Islet precursor cell (in vitro differentiated cells): Measurements from ENCODE around the gene HORMAD2.
"Not testable (repeated sequence)": the region's sequence is repeated elsewhere in the genome, so short reads cannot be mapped to it uniquely, and the experiment has no call there.

Experiments
- DNase-seq: peaks from one replicate; pipeline ENCODE4 v3.0.0-alpha.2; 2018

The HORMAD2 gene

DNA sequence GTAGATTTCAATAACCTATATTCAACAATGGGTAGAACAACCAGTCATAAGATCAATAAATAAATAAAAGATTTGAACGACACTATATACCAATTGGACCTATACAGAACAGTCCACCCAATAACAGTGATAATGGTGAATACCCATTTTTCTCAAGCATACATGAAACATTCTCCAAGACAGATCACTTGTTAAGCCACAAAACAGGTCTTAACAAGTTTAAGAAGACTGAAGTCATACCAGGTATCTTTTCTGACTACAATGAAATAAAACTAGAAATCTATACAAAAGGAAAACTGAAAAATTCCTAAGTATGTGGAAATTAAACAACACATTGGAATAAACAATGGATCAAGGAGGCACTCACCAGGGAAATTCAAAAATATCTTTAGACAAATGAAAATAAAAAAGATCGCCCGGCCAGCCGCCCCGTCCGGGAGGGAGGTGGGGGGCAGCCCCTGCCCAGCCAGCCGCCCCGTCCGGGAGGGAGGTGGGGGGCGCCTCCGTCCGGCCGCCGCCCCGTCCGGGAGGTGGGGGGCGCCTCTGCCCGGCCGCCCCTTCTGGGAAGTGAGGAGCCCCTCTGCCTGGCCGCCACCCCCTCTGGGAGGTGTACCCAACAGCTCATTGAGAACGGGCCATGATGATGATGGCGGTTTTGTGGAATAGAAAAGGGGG, 20.8 kb upstream of the HORMAD2 start:
- not testable (repeated sequence) for DNase-seq

DNA sequence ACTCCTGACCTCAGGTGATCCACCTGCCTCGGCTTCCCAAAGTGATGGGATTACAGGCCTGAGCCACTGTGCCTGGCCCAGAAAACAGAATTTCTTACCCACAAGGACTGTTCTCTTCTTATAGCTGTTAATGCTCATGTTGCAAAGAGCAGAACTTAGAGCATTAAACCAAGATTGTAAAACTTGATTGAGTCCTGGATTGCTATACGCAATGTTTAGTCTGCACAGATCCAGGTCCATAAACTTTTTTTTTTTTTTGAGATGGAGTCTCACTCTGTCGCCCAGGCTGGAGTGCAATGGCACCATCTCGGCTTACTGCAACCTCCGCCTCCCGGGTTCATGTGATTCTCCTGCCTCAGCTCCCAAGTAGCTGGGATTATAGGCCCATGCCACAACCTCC, 19.2 kb upstream of the HORMAD2 start:
- not testable (repeated sequence) for DNase-seq

DNA sequence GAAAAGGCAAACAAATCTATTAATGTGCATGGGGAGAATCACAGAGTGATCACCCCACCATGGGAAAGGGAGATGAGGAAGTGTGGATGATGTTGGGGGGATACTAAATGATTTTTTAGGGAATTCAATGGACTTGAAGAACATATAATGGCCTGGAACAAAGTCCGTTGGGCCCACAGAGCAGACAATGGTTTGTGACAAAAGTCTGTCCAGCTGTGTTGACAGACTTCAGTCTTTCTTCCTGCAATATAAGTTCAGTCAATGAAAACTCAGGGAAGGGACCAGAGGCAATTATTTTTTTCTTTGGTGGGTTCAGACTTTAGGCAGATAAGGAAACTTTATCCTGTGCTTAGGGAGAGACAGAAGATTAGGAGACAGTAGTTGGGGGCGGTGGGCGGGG, 18.0 kb upstream of the HORMAD2 start:
- no peak for DNase-seq

DNA sequence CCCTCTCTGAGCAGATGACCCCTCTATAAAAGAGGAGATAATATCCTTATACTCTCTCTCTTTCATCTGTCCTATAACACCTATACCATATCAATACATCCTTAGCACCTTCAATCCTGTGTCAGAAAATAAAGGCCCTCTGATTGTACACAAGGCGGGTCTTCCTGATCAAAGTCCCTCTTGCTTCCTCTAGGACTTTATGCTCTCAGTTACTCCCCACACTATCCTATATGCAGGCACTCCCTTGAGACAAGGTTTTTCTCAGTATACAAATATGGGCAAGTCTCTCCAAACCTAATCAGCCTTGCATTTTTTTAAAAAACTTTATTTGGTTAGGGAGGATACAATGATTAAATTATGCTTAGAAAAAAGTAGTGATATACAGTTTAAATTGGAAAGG, 17.3 kb upstream of the HORMAD2 start:
- no peak for DNase-seq

DNA sequence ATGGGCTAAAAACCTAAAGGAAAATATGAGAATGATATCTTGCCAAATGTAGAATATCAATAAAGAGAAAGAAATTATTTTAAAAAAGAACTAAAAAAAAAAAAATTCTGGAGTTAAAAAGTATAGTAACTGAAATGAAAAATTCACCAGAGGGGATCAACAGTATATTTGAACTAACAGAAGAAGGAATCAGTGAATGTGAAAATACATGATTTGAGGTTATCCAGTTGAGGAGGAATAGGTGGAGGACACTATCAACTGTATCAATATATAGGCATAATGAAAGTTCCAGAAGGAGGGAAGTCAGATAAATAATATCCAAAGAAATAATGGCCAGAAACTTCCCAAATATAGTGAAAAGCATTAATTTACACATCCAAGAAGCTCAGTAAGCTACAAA, 16.1 kb upstream of the HORMAD2 start:
- no peak for DNase-seq

DNA sequence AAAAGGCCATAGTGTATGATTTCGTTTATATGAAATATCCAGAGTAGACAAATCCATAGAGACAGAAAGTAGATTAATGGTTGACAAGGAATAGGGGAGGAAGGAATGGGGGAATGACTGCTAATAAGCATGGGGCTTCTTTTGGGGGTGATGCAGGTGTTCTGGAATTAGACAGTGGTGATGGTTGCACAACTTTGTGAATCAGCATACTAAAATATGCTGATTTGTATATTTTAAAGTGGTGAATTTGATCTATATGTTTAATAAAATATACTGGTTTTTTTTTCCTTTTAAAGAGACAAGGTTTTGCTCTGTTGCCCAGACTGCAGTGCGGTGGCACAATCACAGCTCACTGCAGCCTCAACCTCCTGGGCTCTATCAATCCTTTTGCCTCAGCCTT, 6.5 kb upstream of the HORMAD2 start:
- DNase-seq = no peak

DNA sequence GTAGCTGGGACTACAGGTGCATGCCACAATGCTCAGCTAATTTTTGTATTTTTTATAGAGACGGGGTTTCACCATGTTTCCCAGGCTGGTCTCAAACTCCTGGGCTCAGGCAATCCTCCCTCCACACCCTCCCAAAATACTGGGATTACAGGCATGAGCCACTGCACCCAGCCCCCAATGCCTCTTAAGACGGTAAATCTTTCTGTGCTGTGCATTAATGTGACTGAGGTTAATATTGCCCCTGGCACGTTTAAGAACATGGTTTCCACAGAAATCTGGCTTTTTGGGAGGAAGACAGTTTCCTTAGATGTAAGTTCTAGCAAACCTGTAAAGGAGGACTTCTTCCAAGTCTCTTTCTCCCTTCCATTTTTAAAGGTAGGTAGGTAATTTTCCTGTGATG, 6.1 kb upstream of the HORMAD2 start:
- DNase-seq = no peak

DNA sequence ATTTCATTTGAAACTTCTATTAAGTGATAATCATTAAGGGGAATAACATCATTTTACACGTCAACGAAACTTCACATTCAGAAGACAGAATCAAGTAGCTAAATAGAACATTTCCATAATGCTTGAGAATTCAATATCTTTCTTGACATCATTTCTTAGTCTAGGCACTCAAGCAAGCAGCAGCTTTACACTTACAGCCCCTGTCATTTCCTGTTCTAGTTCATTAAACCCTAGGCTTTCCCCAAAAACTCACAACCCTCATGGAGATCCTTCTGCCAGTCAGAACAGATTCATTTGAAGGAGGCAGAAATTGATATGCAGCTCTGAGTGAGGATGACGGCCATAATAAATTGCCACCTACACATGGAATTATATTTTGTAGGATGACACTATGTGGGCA, 5.3 kb upstream of the HORMAD2 start:
- no peak for DNase-seq

DNA sequence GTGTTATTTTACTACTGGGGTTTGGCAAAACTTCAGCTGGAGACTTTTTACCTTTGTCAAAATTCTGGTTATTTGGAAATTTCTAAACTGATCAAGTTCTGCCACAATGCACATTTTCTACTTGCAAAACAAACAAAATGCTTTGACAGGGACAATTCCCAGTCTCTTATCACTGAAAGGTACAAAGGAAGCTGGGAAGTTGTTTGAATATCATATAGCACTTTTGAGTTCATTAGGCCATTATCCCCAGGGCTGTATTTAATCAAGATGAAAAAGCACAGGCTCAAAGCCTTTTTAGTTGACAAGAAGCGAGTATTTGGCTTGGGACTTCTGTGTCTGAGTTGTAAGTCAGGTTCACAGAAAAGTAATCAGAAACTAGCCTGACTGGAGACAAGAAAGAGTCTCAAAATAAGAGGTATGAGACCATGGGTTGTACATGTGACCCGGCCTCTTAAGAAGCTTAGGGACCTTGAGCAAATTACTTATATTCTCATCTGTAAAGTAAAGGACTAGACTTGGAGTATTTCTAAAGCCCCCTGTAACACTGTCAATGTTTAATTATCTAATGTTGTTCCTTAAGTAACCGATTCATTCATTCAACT, 2.9 kb upstream of the HORMAD2 start:
- DNase-seq = no peak

DNA sequence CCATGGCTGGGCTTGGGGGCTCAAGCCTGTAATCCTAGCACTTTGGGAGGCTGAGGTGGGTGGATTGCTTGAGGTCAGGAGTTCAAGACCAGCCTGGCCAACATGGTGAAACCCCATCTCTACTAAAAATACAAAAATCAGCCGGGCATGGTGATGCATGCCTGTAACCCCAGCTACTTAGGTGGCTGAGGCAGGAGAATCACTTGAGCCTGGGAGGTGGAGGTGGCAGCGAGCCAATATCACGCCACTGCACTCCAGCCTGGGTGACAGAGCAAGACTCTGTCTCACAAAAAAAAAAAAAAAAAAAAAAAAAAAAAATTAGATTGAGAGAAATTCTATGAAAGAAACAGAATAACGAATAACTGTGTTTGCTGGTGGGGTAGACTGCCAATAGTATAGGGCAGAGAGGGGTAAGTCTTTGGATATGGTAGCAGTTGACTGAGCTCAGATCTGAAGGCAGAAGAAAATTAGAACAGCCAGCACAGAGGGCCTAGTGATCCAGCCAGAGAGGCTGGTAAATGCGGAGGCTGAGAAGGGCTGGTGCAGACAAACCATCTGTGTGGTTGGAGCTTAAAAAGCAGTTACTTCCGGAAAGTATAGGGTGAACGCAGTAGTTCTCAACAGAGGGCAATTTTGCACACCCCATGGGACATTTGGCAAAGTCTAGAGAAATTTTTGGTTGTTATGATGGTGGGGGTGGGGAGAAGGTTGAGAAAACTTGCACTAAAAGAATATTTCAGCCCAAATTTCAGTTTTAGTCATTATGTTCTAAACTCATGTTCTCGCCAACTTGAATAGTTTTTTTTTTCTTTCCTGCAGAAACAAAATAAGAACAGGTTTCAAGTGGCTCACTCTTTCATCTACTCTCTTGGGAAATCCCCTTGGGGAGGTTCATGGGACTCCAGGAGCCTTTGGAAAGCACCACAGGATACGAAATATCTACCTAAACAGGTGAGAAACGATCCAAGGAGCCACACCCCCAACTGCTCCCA, 1.6 kb upstream of the HORMAD2 start:
- DNase-seq = no peak

DNA sequence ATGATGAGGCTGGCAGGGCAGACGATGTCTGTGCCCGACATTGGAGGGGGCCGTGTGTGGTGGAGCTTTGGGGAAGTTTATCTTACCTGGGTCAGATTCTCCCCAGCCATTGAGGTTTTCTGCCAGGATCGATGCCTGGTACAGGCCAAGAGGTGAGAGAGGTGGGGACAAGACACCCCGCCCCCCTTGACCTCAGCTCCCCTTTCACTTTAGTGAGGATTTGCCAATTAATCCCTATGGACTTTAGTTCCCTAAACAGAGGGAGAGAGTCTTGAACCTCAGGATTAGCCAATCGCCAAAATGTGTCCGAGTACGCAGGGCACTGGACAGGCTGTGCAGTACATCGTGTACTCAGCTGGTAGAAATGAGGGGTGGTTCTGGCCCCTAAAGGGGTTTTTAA, 541 bp downstream of the HORMAD2 start:
- DNase-seq = no peak

DNA sequence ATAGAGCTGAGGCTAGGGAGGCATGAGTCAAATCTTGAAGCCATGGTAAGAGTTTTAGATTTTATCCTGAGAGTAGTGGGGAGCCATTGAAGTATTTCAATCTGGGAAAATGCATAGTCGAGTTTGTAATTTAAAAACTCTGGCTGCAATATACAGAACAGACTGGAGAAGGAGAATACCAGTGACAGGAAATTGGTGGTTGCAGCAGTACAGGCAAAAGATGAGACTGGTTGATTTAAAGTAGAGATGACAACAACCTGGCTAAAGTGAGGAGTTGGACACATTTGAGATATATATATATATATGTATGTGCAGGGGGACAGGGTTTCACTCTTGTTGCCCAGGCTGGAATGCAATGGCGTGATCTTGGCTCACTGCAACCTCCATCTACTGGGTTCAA, 6.2 kb downstream of the HORMAD2 start:
- no peak for DNase-seq

DNA sequence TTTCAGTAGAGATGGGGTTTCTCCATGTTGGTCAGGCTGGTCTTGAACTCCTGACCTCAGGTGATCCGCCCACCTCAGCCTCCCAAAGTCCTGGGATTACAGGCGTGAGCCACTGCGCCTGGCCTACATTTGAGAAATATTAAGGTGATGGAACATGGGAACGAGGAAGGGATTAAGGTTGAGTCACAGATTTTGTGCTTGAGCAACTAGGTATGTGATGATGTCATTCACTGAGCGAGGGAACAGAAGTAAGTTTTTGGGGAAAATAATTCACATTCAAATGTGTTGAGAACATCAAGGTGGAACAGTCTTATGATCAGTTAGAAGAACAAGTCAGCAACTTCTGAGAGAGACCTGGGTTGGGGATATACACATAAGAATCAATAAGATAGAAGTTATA, 6.8 kb downstream of the HORMAD2 start:
- DNase-seq = not testable (repeated sequence)

DNA sequence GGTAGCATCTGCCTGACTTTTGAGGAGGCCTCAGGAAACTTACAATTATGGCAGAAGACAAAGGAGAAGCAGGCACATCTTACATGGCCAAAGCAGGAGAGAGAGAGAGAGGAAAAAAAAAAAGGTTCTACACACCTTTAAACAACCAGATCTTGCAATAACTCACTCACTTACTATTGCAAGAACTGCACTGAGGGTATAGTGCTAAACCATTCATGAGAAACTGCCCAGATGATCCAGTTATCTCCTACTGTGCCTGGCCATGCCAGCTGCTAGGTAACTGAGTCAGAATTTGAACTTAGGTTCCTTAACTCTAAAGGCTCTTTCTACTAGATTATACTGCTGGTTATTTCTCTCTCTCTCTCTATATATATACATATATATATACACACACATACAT, 7.3 kb downstream of the HORMAD2 start:
- DNase-seq = no peak

DNA sequence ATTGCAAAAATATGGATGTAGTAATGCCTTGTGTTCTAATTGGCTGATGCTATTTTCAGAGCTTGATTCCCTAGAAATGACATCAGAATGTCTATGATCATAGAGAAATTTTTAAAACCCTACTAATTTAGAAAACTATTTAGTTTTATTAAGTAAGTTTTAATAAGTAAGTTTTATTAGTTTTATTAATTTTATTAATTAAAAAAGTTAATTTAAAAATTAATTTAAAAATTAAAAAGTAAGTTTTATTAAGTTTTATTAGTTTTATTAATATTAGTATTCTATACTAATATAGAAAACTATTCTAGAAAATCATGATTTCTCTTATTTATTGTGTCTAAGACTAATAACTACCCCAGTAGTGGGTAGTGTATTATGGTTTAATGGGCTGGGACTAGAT, 8.2 kb downstream of the HORMAD2 start:
- DNase-seq = no peak

DNA sequence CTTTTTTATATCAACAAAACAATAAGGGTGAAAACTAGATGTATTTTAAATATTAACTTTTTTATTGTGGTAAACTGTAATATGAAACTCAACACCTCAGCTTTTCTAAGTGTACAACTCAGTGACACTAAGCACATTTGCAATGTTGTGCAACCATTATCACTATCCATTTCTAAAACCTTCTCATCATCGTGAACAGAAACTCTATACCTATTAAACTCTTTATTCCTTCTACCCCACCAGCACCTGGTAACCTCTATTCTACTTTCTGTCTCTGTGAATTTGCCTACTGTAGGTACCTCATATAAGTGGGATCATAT, 9.4 kb downstream of the HORMAD2 start:
- DNase-seq = no peak

DNA sequence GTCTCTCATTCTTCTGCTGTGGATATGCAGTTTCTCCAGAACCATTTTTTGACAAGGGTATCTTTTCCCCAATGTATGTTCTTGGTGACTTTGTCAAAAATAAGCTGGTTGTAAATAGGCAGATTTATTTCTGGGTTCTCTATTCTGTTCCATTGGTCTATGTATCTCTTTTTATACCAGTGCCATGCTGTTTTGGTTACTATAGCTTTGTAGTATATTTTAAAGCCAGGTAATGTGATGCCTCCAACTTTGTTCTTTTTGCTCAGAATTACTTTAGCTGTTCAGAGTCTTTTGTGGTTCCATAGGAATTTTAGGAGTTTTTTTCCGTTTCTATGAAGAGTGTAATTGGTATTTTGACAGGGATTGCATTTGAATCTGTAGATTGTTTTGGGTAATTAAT, 12.4 kb downstream of the HORMAD2 start:
- DNase-seq = no peak

DNA sequence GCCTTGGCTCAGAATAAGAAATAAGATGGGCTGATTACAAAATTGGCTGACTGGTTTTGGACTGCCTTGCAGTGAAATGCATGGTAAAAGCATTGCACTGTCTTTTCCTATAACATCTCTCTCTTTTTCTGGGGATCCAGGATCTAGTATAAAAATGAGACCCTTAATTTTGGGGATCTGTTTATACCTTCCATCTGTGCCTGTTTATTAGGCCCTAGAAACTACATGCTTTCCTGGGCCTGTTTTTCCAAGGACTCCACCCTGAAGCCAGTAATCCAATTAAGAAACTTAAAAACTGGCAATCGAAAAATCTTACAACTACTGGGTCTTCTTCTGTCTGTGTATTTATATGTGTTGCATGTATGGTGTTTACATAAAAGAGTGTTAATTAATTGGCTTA, 14.5 kb downstream of the HORMAD2 start:
- no peak for DNase-seq

DNA sequence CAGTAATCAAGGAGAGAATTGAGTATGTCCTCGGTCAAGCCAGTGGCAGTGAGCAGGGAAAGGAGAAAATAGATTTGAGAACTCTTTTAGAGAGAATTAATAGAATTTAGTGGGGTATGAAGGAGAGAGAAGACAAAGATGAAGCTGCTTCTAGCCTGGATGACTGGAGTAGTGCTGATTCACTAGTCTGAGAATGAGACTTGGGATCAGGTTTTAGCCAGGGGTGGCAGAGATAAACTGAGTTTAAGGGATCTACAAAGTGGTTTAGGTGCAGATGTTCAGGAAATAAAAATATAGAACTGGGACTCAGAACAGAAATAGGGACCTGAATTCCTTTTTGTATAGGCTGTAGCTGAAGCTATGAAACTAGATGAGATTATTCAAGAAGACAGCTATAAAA, 17.6 kb downstream of the HORMAD2 start:
- DNase-seq = no peak

DNA sequence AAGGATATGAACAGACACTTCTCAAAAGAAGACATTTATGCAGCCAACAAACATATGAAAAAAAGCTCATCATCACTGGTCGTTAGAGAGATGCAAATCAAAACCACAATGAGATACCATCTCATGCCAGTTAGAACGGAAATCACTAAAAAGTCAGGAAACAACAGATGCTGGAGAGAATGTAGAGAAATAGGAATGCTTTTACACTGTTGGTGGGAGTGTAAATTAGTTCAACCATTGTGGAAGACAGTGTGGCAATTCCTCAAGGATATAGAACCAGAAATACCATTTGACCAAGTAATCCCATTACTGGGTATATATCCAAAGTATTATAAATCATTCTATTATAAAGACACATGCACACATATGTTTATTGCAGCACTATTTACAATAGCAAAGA, 20.5 kb downstream of the HORMAD2 start:
- not testable (repeated sequence) for DNase-seq

DNA sequence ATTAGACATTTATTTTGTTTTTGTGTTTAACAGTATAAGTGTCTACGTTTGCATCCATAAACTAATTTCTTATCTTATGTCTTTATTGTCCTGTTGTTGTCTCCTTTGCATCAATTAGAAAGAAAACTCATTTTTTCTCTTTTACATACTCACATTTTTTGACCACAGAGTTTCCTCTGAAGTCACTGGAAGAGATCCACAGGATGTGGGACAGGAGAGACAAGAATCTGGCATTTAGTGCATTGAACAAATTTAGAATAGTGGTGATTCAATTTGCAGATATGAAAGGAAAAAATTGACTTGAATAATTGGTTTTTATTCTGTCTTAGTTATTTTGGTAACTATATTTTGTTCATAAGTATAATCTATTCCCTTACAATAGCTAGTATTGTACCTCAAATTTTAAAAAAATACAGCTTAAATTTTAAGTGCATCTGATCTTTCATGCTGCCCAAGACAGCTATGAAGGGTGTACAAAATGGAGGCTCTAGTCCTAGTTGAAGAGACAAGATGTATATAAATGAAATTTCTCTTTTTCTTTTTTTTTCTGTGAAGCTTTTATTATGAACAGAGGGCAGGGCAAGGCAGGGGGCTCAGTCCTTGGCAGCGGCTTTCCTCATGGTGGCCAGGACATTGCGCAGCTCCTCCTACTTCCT, 24.4 kb downstream of the HORMAD2 start:
- no peak for DNase-seq

DNA sequence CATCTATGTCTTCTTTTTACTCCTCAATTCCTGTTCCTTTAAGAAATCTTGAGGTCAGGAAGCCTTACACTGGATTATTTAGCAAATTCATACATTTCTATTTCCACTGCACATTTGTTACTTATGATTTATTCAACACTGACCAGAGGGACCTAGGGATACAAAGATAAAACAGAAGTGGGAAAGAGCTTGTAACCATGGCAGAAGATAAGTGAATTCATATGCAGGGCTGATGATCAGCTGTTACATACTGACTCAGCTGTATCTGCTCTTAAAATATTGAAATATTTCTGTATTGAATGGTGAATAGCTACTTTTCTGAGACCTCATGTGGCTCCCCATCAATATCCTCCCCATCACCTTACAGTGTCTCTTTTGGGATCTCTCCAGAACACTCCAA, 25.2 kb downstream of the HORMAD2 start:
- DNase-seq = no peak

DNA sequence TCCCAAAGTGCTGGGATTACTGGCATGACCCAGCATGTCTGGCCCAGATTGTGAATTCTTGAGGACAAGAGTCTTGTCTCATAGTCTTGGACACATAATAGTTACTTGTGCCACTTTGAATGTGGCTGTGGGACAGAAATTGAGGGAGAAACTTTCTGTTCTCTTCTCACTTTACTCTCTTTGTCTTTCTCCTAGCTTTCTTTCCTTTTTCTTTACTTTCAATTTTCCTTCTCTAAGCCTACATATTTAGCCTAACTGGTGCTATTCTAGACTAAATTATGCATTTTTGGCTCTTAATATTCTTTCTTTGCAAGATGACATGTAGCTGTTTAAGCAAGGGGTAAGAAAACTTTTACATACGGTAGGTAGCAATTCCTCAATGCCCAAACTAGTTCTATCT, 33.2 kb downstream of the HORMAD2 start:
- no peak for DNase-seq

DNA sequence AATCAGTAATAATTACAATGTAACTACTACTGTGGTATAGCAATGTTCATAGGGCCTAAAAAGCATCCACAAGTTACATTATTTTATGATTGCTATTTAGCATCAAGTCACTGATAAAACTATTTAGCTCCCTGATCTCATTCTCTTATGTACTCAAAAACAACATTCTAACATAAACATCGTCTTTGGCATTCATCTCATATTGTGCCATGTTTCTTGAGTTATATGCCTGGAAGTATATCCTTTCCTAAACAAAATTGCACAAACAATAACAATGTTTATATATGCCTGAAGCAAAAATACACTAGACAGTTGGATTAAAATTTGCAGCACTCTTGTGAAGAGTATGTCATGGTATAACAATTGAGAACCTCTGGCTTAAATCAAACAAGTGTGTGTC, 34.1 kb downstream of the HORMAD2 start:
- no peak for DNase-seq
